GM21423 (cell line): ENCODE data around the gene MRPL43.

Source experiments
- ATAC-seq: cut with Tn5 transposase; IDR thresholded peaks from one replicate; pipeline ENCODE4 v1.9.1; 2021; ENCODE audit warnings: mild to moderate bottlenecking, moderate library complexity; ENCODE audit not compliant: unreplicated experiment

The MRPL43 gene

GRCh38 chr10:100969187-100970075 lies 17.9 kb downstream of the MRPL43 start, which contains the start of gene SEMA4G:
SEMA4G (plus strand) TSS chr10:100969504; CDS start chr10:100972913, 3,409 bp downstream.
- no peak for ATAC-seq

- ATAC-seq: no peak
Measured at GRCh38 chr10:100968863-100969186, 18.5 kb downstream of the MRPL43 start.

GRCh38 chr10:100968062-100968736 lies 19.1 kb downstream of the MRPL43 start:
- ATAC-seq: no peak

DNA sequence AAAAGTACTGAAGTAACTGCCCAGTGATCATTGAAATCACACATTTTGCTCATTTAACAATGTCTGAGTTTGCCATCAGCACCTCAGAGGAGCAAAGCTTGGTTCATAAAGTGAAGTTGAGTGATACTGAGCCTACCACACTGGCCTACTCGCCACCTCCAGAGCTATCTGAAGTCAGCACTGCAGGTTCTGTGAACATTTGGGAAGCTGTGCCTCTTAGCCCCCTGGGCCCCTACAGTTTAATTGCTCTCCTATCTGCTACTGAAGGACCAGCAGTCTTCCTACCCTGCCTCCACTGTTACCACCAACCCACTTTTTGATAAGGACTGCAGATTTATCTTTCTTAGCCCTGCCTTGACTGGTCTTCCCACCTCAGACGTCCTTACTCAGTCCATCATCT lies 20.0 kb downstream of the MRPL43 start:
- ATAC-seq: no peak

- ATAC-seq: no peak
Measured at GRCh38 chr10:100966887-100967286, 20.4 kb downstream of the MRPL43 start.

- no peak for ATAC-seq
Measured at GRCh38 chr10:100965820-100966219, 21.5 kb downstream of the MRPL43 start.

- ATAC-seq: no peak
Measured at GRCh38 chr10:100963826-100964225, 23.5 kb downstream of the MRPL43 start.

- ATAC-seq: no peak
Measured at GRCh38 chr10:100962351-100963080, 24.8 kb downstream of the MRPL43 start.

DNA sequence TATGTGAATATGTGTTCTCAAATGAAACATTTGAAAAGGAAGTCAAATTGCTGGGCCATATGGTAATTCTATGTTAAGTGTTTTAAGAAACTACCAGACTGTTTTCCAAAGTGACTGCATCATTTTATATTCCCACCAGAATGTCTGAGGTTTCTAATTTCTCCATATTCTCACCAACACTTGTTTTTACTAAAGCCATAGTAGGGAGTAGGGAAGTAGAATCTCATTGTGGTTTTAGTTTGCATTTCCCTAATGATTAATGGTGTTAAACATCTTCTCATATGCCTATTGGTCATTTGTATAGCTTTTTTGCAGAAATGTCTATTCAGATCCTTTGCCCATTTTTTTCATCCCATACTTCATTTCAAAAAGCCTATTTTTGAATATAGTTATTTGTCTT lies 27.0 kb downstream of the MRPL43 start:
- ATAC-seq: no peak

DNA sequence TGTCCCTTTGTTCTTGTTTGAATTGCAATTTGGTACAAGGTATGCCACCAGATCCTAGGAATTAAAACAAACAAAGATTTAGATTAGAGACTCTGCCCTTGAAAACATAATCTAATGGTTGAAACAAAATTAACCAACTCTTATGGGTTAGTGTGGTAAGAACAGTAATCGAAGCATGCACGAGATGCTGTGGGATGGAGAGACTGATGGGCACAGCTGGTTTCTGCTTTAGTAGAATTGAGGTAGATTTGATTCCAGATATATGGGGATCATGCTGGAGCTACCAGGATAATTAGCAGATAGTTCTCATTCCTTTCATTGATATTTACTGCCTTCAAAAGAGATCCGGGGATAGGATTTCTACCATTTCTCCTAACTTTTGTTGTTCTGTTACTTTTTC lies 38.4 kb downstream of the MRPL43 start:
- no peak for ATAC-seq

DNA sequence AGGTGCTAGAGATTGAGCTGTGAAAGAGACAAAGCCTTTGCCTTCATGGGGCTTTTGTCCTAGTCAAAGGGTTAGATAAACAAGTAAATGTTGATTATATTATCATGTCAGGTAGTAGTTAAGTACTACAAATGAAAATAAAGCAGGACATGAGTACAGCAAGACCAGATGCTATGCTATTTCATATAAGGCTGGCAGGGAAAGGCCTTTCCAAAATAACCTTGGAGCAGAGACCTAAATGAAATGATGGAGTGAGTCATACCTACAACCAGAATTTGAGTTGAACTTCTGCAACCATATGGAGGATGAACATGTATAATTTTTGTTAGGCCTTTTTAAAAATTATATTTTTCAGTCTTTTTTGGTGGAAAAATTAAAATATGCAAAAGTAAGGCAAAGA lies 41.5 kb downstream of the MRPL43 start:
- no peak for ATAC-seq

DNA sequence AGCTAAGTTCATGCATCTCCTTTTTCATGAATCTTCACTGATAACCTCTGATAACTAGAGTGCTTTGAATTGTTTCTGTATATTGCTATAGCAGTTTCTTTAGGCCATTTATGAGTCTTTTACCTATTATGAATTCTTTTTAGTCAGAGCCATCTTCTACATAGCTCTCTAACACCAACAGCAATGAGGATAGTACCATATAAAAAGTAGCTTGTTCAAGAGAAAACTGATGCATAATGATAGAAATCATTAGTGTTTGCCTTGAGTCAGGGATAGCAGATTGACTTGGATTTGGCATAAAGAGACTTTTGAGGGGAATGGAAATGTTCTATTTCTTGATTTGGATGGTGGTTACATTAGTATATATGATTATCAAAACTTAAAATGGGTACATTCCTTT lies 43.8 kb downstream of the MRPL43 start:
- no peak for ATAC-seq

DNA sequence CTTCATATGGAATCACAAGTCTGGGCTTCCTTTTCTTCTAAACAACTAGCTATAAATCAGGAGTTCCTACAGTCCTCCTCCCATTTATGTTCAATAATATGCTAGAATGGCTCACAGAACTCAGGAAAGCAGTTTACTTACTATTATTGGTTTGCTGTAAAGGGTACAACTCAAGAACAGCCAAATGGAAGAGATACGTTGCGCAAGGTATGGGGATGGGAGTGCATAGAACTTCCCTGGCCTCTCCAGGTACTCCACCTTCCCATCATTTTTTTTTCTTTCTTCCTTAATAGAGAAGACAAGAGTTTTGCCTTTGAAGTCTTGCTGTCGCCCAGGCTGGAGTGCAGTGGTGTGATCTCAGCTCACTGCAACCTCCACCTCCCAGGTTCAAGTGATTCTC lies 45.1 kb downstream of the MRPL43 start:
- no peak for ATAC-seq

GRCh38 chr10:100939763-100940344 lies 47.4 kb downstream of the MRPL43 start:
- ATAC-seq: no peak
